Mesothelial cell of epicardium (in vitro differentiated cells): Measurements from ENCODE around the gene AKNA. TPM values are rescaled to one million over a fixed set of nuclear protein-coding genes. Genes with fewer than 3 reads are reported as not detected.
"Not testable (repeated sequence)": the region's sequence is repeated elsewhere in the genome, so short reads cannot be mapped to it uniquely, and the experiment has no call there.

Experiments
- DNase-seq, 2 experiments: peaks; one replicate each; pipeline ENCODE4 v3.0.0; 2021; ENCODE audit warnings: low spot score in 2 of 2; ENCODE audit not compliant: unreplicated experiment in 2 of 2
- H3K27ac Mint-ChIP-seq: 2 replicates; pipeline ENCODE4 v1.8.0; 2021; ENCODE audit warnings: mixed read lengths
- H3K27me3 Mint-ChIP-seq: 2 replicates; pipeline ENCODE4 v1.8.0; 2021; ENCODE audit warnings: low read depth, mixed read lengths
- H3K36me3 Mint-ChIP-seq: 2 replicates; pipeline ENCODE4 v1.8.0; 2021; ENCODE audit warnings: mixed read lengths
- H3K4me1 Mint-ChIP-seq: 2 replicates; pipeline ENCODE4 v1.8.0; 2021; ENCODE audit warnings: mixed read lengths
- H3K4me3 Mint-ChIP-seq: 2 replicates; pipeline ENCODE4 v1.8.0; 2021; ENCODE audit warnings: mild to moderate bottlenecking, moderate library complexity, mixed read lengths
- H3K9me3 Mint-ChIP-seq: 2 replicates; pipeline ENCODE4 v1.8.0; 2021; ENCODE audit warnings: mixed read lengths
- CTCF ChIP-seq: fragments of 200-600 bp; sonication (generic); IDR thresholded peaks from one replicate; pipeline ENCODE4 v1.5.0; 2021; ENCODE audit warnings: antibody characterized with exemption; ENCODE audit not compliant: unreplicated experiment
- total RNA-seq: library from RNA; stranded (reverse); gene quantifications from 3 replicates; pipeline ENCODE4 v1.2.1, GENCODE V29; 2021

The AKNA gene
- total RNA-seq, 1 donor from 2014 or later: 23.1 TPM

GRCh38 chr9:114336699-114337395, 50.9 kb downstream of the AKNA start:
- DNase-seq: no peak
- H3K4me1 Mint-ChIP-seq: no peaks in the 10 kb centered on the region
- H3K27ac Mint-ChIP-seq: no peak overlapping the region
- H3K4me3 Mint-ChIP-seq: no peak overlapping the region
- peaks cover 33% of the 10 kb centered on the region for H3K36me3 Mint-ChIP-seq
- H3K27me3 Mint-ChIP-seq: no peaks in the 10 kb centered on the region
- H3K9me3 Mint-ChIP-seq: peaks cover 4% of the 10 kb centered on the region
- TF ChIP-seq CTCF: no peak

- Mint-ChIP-seq H3K4me3 (no peak overlapping the region), H3K9me3 (peaks cover 4% of the 10 kb centered on the region), H3K27me3 (no peaks in the 10 kb centered on the region), H3K27ac (no peak overlapping the region), H3K36me3 (peaks cover 29% of the 10 kb centered on the region), H3K4me1 (no peaks in the 10 kb centered on the region)
- no peak for TF ChIP-seq CTCF
- DNase-seq: no peak
Observed at GRCh38 chr9:114336157-114336556, 51.6 kb downstream of the AKNA start.

GRCh38 chr9:114335745-114336144, 52.0 kb downstream of the AKNA start:
- H3K4me3 Mint-ChIP-seq: no peak overlapping the region
- DNase-seq: no peak
- H3K27me3 Mint-ChIP-seq: no peaks in the 10 kb centered on the region
- H3K4me1 Mint-ChIP-seq: no peaks in the 10 kb centered on the region
- no peak overlapping the region for H3K27ac Mint-ChIP-seq
- peaks cover 4% of the 10 kb centered on the region for H3K9me3 Mint-ChIP-seq
- no peak for TF ChIP-seq CTCF
- peaks cover 29% of the 10 kb centered on the region for H3K36me3 Mint-ChIP-seq

GRCh38 chr9:114334490-114334889, 53.3 kb downstream of the AKNA start:
- H3K4me3 Mint-ChIP-seq: no peak overlapping the region
- no peak overlapping the region for H3K27ac Mint-ChIP-seq
- peaks cover 25% of the 10 kb centered on the region for H3K36me3 Mint-ChIP-seq
- peaks cover 4% of the 10 kb centered on the region for H3K9me3 Mint-ChIP-seq
- H3K27me3 Mint-ChIP-seq: no peaks in the 10 kb centered on the region
- no peak for DNase-seq
- TF ChIP-seq CTCF: no peak
- no peaks in the 10 kb centered on the region for H3K4me1 Mint-ChIP-seq

- not testable (repeated sequence) for DNase-seq, H3K4me3 Mint-ChIP-seq, H3K4me1 Mint-ChIP-seq, H3K27me3 Mint-ChIP-seq, H3K9me3 Mint-ChIP-seq, H3K27ac Mint-ChIP-seq
- peaks cover 17% of the 10 kb centered on the region for H3K36me3 Mint-ChIP-seq
Observed at GRCh38 chr9:114333718-114334117, 54.1 kb downstream of the AKNA start.

GRCh38 chr9:114332474-114333040, 55.2 kb downstream of the AKNA start:
- H3K27ac Mint-ChIP-seq, H3K9me3 Mint-ChIP-seq: not testable (repeated sequence)

GRCh38 chr9:114331229-114332195, 56.3 kb downstream of the AKNA start:
- not testable (repeated sequence) for H3K36me3 Mint-ChIP-seq, H3K9me3 Mint-ChIP-seq

More at GRCh38 chr9:114332474-114333040, 55.2 kb downstream of the AKNA start:
- not testable (repeated sequence) for H3K4me3 Mint-ChIP-seq, H3K27me3 Mint-ChIP-seq, H3K4me1 Mint-ChIP-seq, DNase-seq, H3K36me3 Mint-ChIP-seq

More at GRCh38 chr9:114331229-114332195, 56.3 kb downstream of the AKNA start:
- H3K4me1 Mint-ChIP-seq, DNase-seq, H3K4me3 Mint-ChIP-seq, H3K27me3 Mint-ChIP-seq, H3K27ac Mint-ChIP-seq: not testable (repeated sequence)
